HepG2 (cell line): ENCODE measurements around the gene TM4SF18. TPM values are rescaled to one million over a fixed set of nuclear protein-coding genes. Genes with fewer than 3 reads are reported as not detected.

ENCODE experiments used
- ASH2L ChIP-seq: fragments of 300-600, 200-600 bp; sonication (generic); IDR thresholded peaks from 2 replicates; pipeline ENCODE4 v1.7.0; 2017; ENCODE audit warnings: low read depth, mild to moderate bottlenecking, moderate library complexity, mixed read lengths, low read length; ENCODE audit not compliant: insufficient read length
- ETV5 ChIP-seq: IDR thresholded peaks from 2 replicates; pipeline ENCODE4 v1.6.1; 2018; ENCODE audit warnings: missing biosample characterization, missing genetic modification reagents, inconsistent platforms, borderline replicate concordance
- ISX ChIP-seq: sonication (generic); formaldehyde crosslinking; conservative IDR thresholded peaks from 2 replicates; pipeline ENCODE4 v1.5.0; 2020; ENCODE audit warnings: missing genetic modification reagents
- LRRFIP1 ChIP-seq: sonication (generic); formaldehyde crosslinking; conservative IDR thresholded peaks from 2 replicates; pipeline ENCODE4 v1.4.0; 2020; ENCODE audit warnings: missing genetic modification reagents
- MED13 ChIP-seq: sonication (generic); formaldehyde crosslinking; IDR thresholded peaks from 2 replicates; pipeline ENCODE4 v1.5.0; 2020; ENCODE audit warnings: missing genetic modification reagents
- MTF2 ChIP-seq: sonication (generic); formaldehyde crosslinking; IDR thresholded peaks from 2 replicates; pipeline ENCODE4 v1.5.0; 2020; ENCODE audit warnings: missing genetic modification reagents, borderline replicate concordance
- NCOA1 ChIP-seq: sonication (generic); formaldehyde crosslinking; IDR thresholded peaks from 2 replicates; pipeline ENCODE4 v1.9.0; 2021; ENCODE audit warnings: missing genetic modification reagents
- NKX3-1 ChIP-seq: sonication (generic); formaldehyde crosslinking; IDR thresholded peaks from 2 replicates; pipeline ENCODE4 v1.5.0; 2020; ENCODE audit warnings: missing genetic modification reagents
- PHF8 ChIP-seq: sonication (generic); formaldehyde crosslinking; IDR thresholded peaks from 2 replicates; pipeline ENCODE4 v1.5.0; 2020; ENCODE audit warnings: missing genetic modification reagents
- RNF2 ChIP-seq: fragments of 450-650 bp; conservative IDR thresholded peaks from 2 replicates; pipeline ENCODE4 v1.6.1; 2016; ENCODE audit warnings: low read depth
- SMARCE1 ChIP-seq: fragments of 450-650 bp; IDR thresholded peaks from 2 replicates; pipeline ENCODE4 v1.6.1; 2017; ENCODE audit warnings: borderline replicate concordance
- ZFP36 ChIP-seq: fragments of 150-350 bp; IDR thresholded peaks from 2 replicates; pipeline ENCODE4 v1.6.1; 2018; ENCODE audit warnings: borderline replicate concordance, low read length, low read depth; ENCODE audit not compliant: partially characterized antibody
- ZNF136 ChIP-seq: sonication (generic); formaldehyde crosslinking; IDR thresholded peaks from 2 replicates; pipeline ENCODE4 v1.8.1; 2022; ENCODE audit warnings: low read depth, mild to moderate bottlenecking, moderate library complexity, missing genetic modification reagents
- ZNF510 ChIP-seq: sonication (generic); formaldehyde crosslinking; IDR thresholded peaks from 2 replicates; pipeline ENCODE4 v1.4.0; 2020; ENCODE audit warnings: low read depth, mild to moderate bottlenecking, missing genetic modification reagents
- ZNF547 ChIP-seq: sonication (generic); formaldehyde crosslinking; IDR thresholded peaks from 2 replicates; pipeline ENCODE4 v1.5.1; 2020; ENCODE audit warnings: mild to moderate bottlenecking, missing genetic modification reagents
- ZNF720 ChIP-seq: sonication (generic); formaldehyde crosslinking; IDR thresholded peaks from 2 replicates; pipeline ENCODE4 v1.4.0; 2020; ENCODE audit warnings: missing genetic modification reagents
- ZNF770 ChIP-seq: sonication (generic); formaldehyde crosslinking; IDR thresholded peaks from 2 replicates; pipeline ENCODE4 v1.5.0; 2020; ENCODE audit warnings: mild to moderate bottlenecking, missing genetic modification reagents
- polyA plus RNA-seq, 8 experiments: library from polyadenylated mRNA; depleted of rRNA in 3 of 8; stranded (reverse) in 7 of 8; unstranded in 1 of 8; fragments of >200 nt; fragmentation: Illumina TruSeq in 4 of 8; extraction: Trizol in 4 of 8; gene quantifications; 2 replicates each; pipeline versions ENCODE4 v1.2.1 to v1.2.3, GENCODE V29; 2011 to 2016; ENCODE audit warnings: low read depth in 4 of 8, missing spikeins in 1 of 8, mixed read lengths in 1 of 8; ENCODE audit not compliant: insufficient read depth in 1 of 8
- total RNA-seq, 5 experiments: library from RNA; depleted of rRNA; stranded (reverse); fragments of >200 nt; fragmentation: Illumina TruSeq; extraction: Trizol; gene quantifications; 2 replicates each; pipeline ENCODE4 v1.2.3, GENCODE V29; 2016; ENCODE audit warnings: low read depth in 1 of 5
- TF ChIP-seq, protein P1 (sequence below), 2 experiments: fragments of 450-650 bp in 1 of 2; sonication (generic) in 1 of 2; formaldehyde crosslinking; IDR thresholded peaks; 2 replicates each; pipeline versions ENCODE4 v1.5.0 to v1.8.0; 2020 to 2022; ENCODE audit warnings: mild to moderate bottlenecking in 1 of 2, missing genetic modification reagents in 1 of 2
- TF ChIP-seq, protein P2 (sequence below): sonication (generic); formaldehyde crosslinking; IDR thresholded peaks from 2 replicates; pipeline ENCODE4 v1.5.0; 2020; ENCODE audit warnings: mild to moderate bottlenecking, missing genetic modification reagents

Gene TM4SF18
- total and polyA plus RNA-seq, 2 of the 13 experiments (the other 11 are each of a cell fraction or from before 2014, with no cell fraction given) = 0.15 TPM; not detected in 1

- TF ChIP-seq NKX3-1 (CRISPR knock-in tag) = peak; percentile 68; the same call in 1 of the 2 replicates
- TF ChIP-seq, protein P1, sequence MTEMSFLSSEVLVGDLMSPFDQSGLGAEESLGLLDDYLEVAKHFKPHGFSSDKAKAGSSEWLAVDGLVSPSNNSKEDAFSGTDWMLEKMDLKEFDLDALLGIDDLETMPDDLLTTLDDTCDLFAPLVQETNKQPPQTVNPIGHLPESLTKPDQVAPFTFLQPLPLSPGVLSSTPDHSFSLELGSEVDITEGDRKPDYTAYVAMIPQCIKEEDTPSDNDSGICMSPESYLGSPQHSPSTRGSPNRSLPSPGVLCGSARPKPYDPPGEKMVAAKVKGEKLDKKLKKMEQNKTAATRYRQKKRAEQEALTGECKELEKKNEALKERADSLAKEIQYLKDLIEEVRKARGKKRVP (CRISPR knock-in tag; IDR thresholded peaks at IDR 0.05) = peak in 1 of 2 experiments; percentile 53; a peak in 1 of 4 replicates
- no peak for TF ChIP-seq RNF2
- TF ChIP-seq ZNF510 (CRISPR knock-in tag) = peak; percentile 40; the same call in 1 of the 2 replicates
- peak; percentile 89 for TF ChIP-seq MED13
- TF ChIP-seq ZNF136 (CRISPR knock-in tag) = no peak
- TF ChIP-seq ZNF720 (CRISPR knock-in tag) = no peak
- no peak; the same call in 1 of the 2 replicates for TF ChIP-seq ZNF770
- TF ChIP-seq ASH2L = peak; percentile 29
- TF ChIP-seq ISX (CRISPR knock-in tag) = 0 out of 2 replicates have a peak, but pooled peaks have one; percentile 44
- TF ChIP-seq MTF2 (CRISPR knock-in tag) = no peak
- TF ChIP-seq, protein P2, sequence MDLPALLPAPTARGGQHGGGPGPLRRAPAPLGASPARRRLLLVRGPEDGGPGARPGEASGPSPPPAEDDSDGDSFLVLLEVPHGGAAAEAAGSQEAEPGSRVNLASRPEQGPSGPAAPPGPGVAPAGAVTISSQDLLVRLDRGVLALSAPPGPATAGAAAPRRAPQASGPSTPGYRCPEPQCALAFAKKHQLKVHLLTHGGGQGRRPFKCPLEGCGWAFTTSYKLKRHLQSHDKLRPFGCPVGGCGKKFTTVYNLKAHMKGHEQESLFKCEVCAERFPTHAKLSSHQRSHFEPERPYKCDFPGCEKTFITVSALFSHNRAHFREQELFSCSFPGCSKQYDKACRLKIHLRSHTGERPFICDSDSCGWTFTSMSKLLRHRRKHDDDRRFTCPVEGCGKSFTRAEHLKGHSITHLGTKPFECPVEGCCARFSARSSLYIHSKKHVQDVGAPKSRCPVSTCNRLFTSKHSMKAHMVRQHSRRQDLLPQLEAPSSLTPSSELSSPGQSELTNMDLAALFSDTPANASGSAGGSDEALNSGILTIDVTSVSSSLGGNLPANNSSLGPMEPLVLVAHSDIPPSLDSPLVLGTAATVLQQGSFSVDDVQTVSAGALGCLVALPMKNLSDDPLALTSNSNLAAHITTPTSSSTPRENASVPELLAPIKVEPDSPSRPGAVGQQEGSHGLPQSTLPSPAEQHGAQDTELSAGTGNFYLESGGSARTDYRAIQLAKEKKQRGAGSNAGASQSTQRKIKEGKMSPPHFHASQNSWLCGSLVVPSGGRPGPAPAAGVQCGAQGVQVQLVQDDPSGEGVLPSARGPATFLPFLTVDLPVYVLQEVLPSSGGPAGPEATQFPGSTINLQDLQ (CRISPR knock-in tag) = 0 out of 2 replicates have a peak, but pooled peaks have one; percentile 57
- TF ChIP-seq PHF8 (CRISPR knock-in tag) = peak; percentile 49
- peak; percentile 73 for TF ChIP-seq ETV5 (CRISPR knock-in tag)
- TF ChIP-seq LRRFIP1 (CRISPR knock-in tag) = no peak
- TF ChIP-seq ZNF547 (CRISPR knock-in tag) = peak; percentile 48
- TF ChIP-seq SMARCE1 = no peak
- TF ChIP-seq ZFP36 = no peak
- no peak for TF ChIP-seq NCOA1 (CRISPR knock-in tag)
Measured at GRCh38 chr3:149377408-149378364, 44.2 kb upstream of the TM4SF18 start, which contains the start of gene TM4SF1 (continued).
